HepG2 (cell line): ENCODE measurements around the gene TSACC. TPM values are rescaled to one million over a fixed set of nuclear protein-coding genes. Genes with fewer than 3 reads are reported as not detected.

Experiments used
- ATF1 ChIP-seq: IDR thresholded peaks from 2 replicates; pipeline ENCODE4 v1.6.1; 2016; ENCODE audit warnings: mild to moderate bottlenecking, control low read depth
- EP300 ChIP-seq, 3 experiments: sonication (generic) in 1 of 3; formaldehyde crosslinking in 1 of 3; IDR thresholded peaks; 2 replicates each; pipeline versions ENCODE4 v1.5.1 to v1.6.1; 2011 to 2020; ENCODE audit warnings: low read depth in 2 of 3, low read length in 2 of 3, borderline replicate concordance in 1 of 3, improper control_type of control experiment in 1 of 3, mild to moderate bottlenecking in 1 of 3, missing genetic modification reagents in 1 of 3, moderate library complexity in 1 of 3
- ETV5 ChIP-seq: IDR thresholded peaks from 2 replicates; pipeline ENCODE4 v1.6.1; 2018; ENCODE audit warnings: missing biosample characterization, missing genetic modification reagents, inconsistent platforms, borderline replicate concordance
- JUNB ChIP-seq: sonication (generic); formaldehyde crosslinking; IDR thresholded peaks from 2 replicates; pipeline ENCODE4 v1.8.0; 2022; ENCODE audit warnings: missing genetic modification reagents, mild to moderate bottlenecking, borderline replicate concordance
- MAFG ChIP-seq: sonication (generic); formaldehyde crosslinking; IDR thresholded peaks from 2 replicates; pipeline ENCODE4 v1.5.1; 2020; ENCODE audit warnings: mild to moderate bottlenecking, missing genetic modification reagents
- MYC ChIP-seq: sonication (generic); formaldehyde crosslinking; IDR thresholded peaks from 2 replicates; pipeline ENCODE4 v1.9.0; 2021; ENCODE audit warnings: missing genetic modification reagents, borderline replicate concordance
- NONO ChIP-seq, 2 experiments: fragments of 450-650 bp in 1 of 2; sonication (generic) in 1 of 2; formaldehyde crosslinking in 1 of 2; IDR thresholded peaks in 1 of 2; conservative IDR thresholded peaks in 1 of 2; 2 replicates each; pipeline versions ENCODE4 v1.6.1 to v1.8.0; 2017 to 2022; ENCODE audit warnings: mild to moderate bottlenecking in 1 of 2, missing genetic modification reagents in 1 of 2, moderate library complexity in 1 of 2
- NR2C2 ChIP-seq: sonication (generic); formaldehyde crosslinking; IDR thresholded peaks from 2 replicates; pipeline ENCODE4 v1.4.0; 2020; ENCODE audit warnings: missing genetic modification reagents, mild to moderate bottlenecking, moderate library complexity, borderline replicate concordance
- POLR2G ChIP-seq: fragments of 200-400 bp; formaldehyde crosslinking; IDR thresholded peaks from 2 replicates; pipeline ENCODE4 v1.6.1; 2018; ENCODE audit warnings: mild to moderate bottlenecking, low read depth, low read length, moderate library complexity
- RARG ChIP-seq: sonication (generic); formaldehyde crosslinking; IDR thresholded peaks from 2 replicates; pipeline ENCODE4 v1.4.0; 2020; ENCODE audit warnings: low read depth, mild to moderate bottlenecking, missing genetic modification reagents
- SATB2 ChIP-seq: sonication (generic); formaldehyde crosslinking; IDR thresholded peaks from 2 replicates; pipeline ENCODE4 v1.5.0; 2020; ENCODE audit warnings: missing genetic modification reagents
- SP4 ChIP-seq: sonication (generic); formaldehyde crosslinking; IDR thresholded peaks from 2 replicates; pipeline ENCODE4 v1.8.1; 2023; ENCODE audit warnings: mild to moderate bottlenecking, missing genetic modification reagents
- ZFP1 ChIP-seq: IDR thresholded peaks from 2 replicates; pipeline ENCODE4 v1.6.1; 2016
- ZNF17 ChIP-seq: sonication (generic); formaldehyde crosslinking; IDR thresholded peaks from 2 replicates; pipeline ENCODE4 v1.5.0; 2020; ENCODE audit warnings: mild to moderate bottlenecking, missing genetic modification reagents
- ZNF543 ChIP-seq: sonication (generic); formaldehyde crosslinking; IDR thresholded peaks from 2 replicates; pipeline ENCODE4 v1.4.0; 2020; ENCODE audit warnings: mild to moderate bottlenecking, missing genetic modification reagents
- ZNF615 ChIP-seq: sonication (generic); formaldehyde crosslinking; IDR thresholded peaks from 2 replicates; pipeline ENCODE4 v1.5.0; 2020; ENCODE audit warnings: mild to moderate bottlenecking, missing genetic modification reagents, borderline replicate concordance
- ZNF672 ChIP-seq: sonication (generic); formaldehyde crosslinking; IDR thresholded peaks from 2 replicates; pipeline ENCODE4 v1.8.1; 2022; ENCODE audit warnings: missing genetic modification reagents
- ZNF878 ChIP-seq: sonication (generic); formaldehyde crosslinking; IDR thresholded peaks from 2 replicates; pipeline ENCODE4 v1.8.1; 2023; ENCODE audit warnings: mild to moderate bottlenecking, missing genetic modification reagents, moderate library complexity
- polyA plus RNA-seq, 8 experiments: library from polyadenylated mRNA; depleted of rRNA in 3 of 8; stranded (reverse) in 7 of 8; unstranded in 1 of 8; fragments of >200 nt; fragmentation: Illumina TruSeq in 4 of 8; extraction: Trizol in 4 of 8; gene quantifications; 2 replicates each; pipeline versions ENCODE4 v1.2.1 to v1.2.3, GENCODE V29; 2011 to 2016; ENCODE audit warnings: low read depth in 4 of 8, missing spikeins in 1 of 8, mixed read lengths in 1 of 8; ENCODE audit not compliant: insufficient read depth in 1 of 8
- total RNA-seq, 5 experiments: library from RNA; depleted of rRNA; stranded (reverse); fragments of >200 nt; fragmentation: Illumina TruSeq; extraction: Trizol; gene quantifications; 2 replicates each; pipeline ENCODE4 v1.2.3, GENCODE V29; 2016; ENCODE audit warnings: low read depth in 1 of 5
- TF ChIP-seq, protein P1 (sequence below): sonication (generic); formaldehyde crosslinking; conservative IDR thresholded peaks from 2 replicates; pipeline ENCODE4 v1.4.0; 2020; ENCODE audit warnings: missing genetic modification reagents
- TF ChIP-seq, protein P2 (sequence below): sonication (generic); formaldehyde crosslinking; IDR thresholded peaks from 2 replicates; pipeline ENCODE4 v1.9.0; 2022; ENCODE audit warnings: low read depth, missing genetic modification reagents
- TF ChIP-seq, protein P3 (sequence below): sonication (generic); formaldehyde crosslinking; IDR thresholded peaks from 2 replicates; pipeline ENCODE4 v1.8.0; 2022; ENCODE audit warnings: mild to moderate bottlenecking, missing genetic modification reagents
- TF ChIP-seq, protein P4 (sequence below): sonication (generic); formaldehyde crosslinking; conservative IDR thresholded peaks from 2 replicates; pipeline ENCODE4 v1.4.0; 2020; ENCODE audit warnings: missing genetic modification reagents

The TSACC gene
- total and polyA plus RNA-seq, 2 of the 13 experiments (the other 11 are each of a cell fraction or from before 2014, with no cell fraction given), result 1.5 to 2.6 TPM

DNA sequence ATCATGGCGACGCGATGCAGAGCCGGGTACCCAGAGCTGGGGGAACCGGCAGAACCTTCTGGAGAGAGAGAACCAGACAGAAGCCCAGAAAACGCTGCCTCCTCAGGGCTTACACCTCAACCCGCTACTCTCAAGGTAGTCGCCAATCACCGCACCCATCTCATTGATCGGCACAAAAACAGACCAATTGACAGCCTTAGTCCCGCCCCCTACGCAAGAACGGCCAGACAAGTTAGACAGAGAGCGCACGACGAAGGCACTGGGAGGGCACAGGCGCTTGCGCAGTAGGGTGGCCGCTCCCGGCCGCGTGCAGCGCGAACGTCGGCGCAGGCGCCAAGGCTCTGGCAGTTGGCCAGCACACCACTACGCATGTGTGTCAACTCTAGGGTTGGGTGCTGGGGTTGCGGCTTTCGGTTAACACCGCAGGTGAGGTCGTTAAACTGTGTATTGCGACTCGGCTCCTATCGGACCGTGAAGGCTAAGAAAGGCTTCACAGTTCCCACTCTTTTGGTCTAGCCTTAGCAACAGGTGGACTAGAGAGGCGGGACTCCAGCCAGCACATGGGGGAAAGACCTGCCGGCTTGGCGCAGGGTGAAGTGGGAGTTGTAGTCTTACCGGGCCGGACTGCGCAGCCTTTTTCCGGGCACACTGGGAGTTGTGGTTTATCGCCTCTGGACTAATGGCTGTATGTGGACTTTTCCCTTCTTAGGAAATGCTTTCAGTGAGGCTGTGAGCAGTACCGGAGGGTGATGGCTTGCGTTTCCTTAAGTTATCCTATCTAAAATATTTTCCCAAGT lies at the start of gene TSACC, which contains the start of gene CCT3 (continued):
- TF ChIP-seq, protein P1, sequence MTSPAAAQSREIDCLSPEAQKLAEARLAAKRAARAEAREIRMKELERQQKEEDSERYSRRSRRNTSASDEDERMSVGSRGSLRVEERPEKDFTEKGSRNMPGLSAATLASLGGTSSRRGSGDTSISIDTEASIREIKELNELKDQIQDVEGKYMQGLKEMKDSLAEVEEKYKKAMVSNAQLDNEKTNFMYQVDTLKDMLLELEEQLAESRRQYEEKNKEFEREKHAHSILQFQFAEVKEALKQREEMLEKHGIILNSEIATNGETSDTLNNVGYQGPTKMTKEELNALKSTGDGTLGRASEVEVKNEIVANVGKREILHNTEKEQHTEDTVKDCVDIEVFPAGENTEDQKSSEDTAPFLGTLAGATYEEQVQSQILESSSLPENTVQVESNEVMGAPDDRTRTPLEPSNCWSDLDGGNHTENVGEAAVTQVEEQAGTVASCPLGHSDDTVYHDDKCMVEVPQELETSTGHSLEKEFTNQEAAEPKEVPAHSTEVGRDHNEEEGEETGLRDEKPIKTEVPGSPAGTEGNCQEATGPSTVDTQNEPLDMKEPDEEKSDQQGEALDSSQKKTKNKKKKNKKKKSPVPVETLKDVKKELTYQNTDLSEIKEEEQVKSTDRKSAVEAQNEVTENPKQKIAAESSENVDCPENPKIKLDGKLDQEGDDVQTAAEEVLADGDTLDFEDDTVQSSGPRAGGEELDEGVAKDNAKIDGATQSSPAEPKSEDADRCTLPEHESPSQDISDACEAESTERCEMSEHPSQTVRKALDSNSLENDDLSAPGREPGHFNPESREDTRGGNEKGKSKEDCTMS (CRISPR knock-in tag), result no peak
- no peak for TF ChIP-seq ZNF672 (CRISPR knock-in tag)
- peak; percentile 82 for TF ChIP-seq POLR2G
- TF ChIP-seq, protein P2, sequence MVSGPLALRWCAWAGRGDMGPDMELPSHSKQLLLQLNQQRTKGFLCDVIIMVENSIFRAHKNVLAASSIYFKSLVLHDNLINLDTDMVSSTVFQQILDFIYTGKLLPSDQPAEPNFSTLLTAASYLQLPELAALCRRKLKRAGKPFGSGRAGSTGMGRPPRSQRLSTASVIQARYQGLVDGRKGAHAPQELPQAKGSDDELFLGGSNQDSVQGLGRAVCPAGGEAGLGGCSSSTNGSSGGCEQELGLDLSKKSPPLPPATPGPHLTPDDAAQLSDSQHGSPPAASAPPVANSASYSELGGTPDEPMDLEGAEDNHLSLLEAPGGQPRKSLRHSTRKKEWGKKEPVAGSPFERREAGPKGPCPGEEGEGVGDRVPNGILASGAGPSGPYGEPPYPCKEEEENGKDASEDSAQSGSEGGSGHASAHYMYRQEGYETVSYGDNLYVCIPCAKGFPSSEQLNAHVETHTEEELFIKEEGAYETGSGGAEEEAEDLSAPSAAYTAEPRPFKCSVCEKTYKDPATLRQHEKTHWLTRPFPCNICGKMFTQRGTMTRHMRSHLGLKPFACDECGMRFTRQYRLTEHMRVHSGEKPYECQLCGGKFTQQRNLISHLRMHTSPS (CRISPR knock-in tag), result no peak
- TF ChIP-seq ZNF17 (CRISPR knock-in tag), result no peak
- no peak for TF ChIP-seq ZNF615
- TF ChIP-seq ETV5 (CRISPR knock-in tag), result peak; percentile 23; the same call in 1 of the 2 replicates
- TF ChIP-seq EP300 (IDR thresholded peaks at IDR 0.05; ENCODE audit: low read depth in 2 of 2, low read length in 2 of 2), result 0 out of 4 replicates have a peak, but pooled peaks of 1 of the 2 experiments have one; percentile 29
- TF ChIP-seq EP300 (CRISPR knock-in tag; IDR thresholded peaks at IDR 0.05; ENCODE audit: borderline replicate concordance), result peak; percentile 40; the same call in 1 of the 2 replicates
- peak; percentile 98 for TF ChIP-seq MYC (CRISPR knock-in tag)
- TF ChIP-seq SATB2 (CRISPR knock-in tag), result no peak
- TF ChIP-seq, protein P3, sequence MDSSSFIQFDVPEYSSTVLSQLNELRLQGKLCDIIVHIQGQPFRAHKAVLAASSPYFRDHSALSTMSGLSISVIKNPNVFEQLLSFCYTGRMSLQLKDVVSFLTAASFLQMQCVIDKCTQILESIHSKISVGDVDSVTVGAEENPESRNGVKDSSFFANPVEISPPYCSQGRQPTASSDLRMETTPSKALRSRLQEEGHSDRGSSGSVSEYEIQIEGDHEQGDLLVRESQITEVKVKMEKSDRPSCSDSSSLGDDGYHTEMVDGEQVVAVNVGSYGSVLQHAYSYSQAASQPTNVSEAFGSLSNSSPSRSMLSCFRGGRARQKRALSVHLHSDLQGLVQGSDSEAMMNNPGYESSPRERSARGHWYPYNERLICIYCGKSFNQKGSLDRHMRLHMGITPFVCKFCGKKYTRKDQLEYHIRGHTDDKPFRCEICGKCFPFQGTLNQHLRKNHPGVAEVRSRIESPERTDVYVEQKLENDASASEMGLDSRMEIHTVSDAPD (CRISPR knock-in tag), result no peak
- no peak for TF ChIP-seq NONO (IDR thresholded peaks at IDR 0.05)
- peak; percentile 49; the same call in 1 of the 2 replicates for TF ChIP-seq NONO (CRISPR knock-in tag; conservative IDR thresholded peaks at IDR 0.05)
- no peak for TF ChIP-seq RARG (CRISPR knock-in tag)
- no peak for TF ChIP-seq ZNF878 (CRISPR knock-in tag)
- no peak; the same call in 1 of the 2 replicates for TF ChIP-seq ZNF543 (CRISPR knock-in tag)
- TF ChIP-seq SP4, result peak; percentile 68; the same call in 1 of the 2 replicates
- TF ChIP-seq JUNB (CRISPR knock-in tag), result no peak
- TF ChIP-seq MAFG, result no peak
- peak; percentile 86 for TF ChIP-seq ATF1
- no peak; the same call in 1 of the 2 replicates for TF ChIP-seq ZFP1
- TF ChIP-seq NR2C2, result peak; percentile 84
- TF ChIP-seq, protein P4, sequence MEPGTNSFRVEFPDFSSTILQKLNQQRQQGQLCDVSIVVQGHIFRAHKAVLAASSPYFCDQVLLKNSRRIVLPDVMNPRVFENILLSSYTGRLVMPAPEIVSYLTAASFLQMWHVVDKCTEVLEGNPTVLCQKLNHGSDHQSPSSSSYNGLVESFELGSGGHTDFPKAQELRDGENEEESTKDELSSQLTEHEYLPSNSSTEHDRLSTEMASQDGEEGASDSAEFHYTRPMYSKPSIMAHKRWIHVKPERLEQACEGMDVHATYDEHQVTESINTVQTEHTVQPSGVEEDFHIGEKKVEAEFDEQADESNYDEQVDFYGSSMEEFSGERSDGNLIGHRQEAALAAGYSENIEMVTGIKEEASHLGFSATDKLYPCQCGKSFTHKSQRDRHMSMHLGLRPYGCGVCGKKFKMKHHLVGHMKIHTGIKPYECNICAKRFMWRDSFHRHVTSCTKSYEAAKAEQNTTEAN (CRISPR knock-in tag), result no peak
